ENCODE measurements around the gene KCNQ1.

GRCh38 chr11:2732940-2733628 is 288.3 kb downstream of the KCNQ1 start:
- TF ChIP-seq CTCF (IDR thresholded peaks at IDR 0.05): no peak
- no peak for TF ChIP-seq EZH2 (IDR thresholded peaks at IDR 0.05; ENCODE audit: borderline replicate concordance, insufficient read depth, low read depth, low read length, poor library complexity, severe bottlenecking)

All from B cell (primary cell).